ENCODE data around the gene PIR. TPM values are rescaled to one million over a fixed set of nuclear protein-coding genes. Genes with fewer than 3 reads are reported as not detected.

Gene PIR
- total RNA-seq, 4 donors from 2014 or later, result 9.8 to 54.7 (median 25.0) TPM

DNA sequence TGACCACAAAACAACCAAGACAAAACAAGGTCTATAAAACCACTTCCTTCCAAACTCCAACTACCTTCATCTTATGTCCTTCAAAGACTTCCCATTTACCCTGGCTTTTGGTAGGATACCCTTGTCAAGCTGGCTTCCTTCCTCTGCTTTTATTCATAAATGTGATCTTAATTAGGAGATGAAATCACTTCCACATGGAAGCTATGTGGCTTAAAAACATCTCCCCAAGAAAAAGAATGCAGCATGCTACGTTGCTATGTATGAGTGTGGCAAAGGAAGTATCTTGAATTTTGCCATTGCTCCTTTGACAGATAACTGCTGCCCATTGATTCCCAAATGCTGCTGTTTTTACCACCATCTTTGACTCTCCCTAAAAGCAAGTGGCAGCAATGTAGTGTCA is 62.5 kb downstream of the PIR start:
- no peak for DNase-seq (ENCODE audit: low spot score)
- ATAC-seq (ENCODE audit: low FRiP score), result no peak
- TF ChIP-seq, protein P1, sequence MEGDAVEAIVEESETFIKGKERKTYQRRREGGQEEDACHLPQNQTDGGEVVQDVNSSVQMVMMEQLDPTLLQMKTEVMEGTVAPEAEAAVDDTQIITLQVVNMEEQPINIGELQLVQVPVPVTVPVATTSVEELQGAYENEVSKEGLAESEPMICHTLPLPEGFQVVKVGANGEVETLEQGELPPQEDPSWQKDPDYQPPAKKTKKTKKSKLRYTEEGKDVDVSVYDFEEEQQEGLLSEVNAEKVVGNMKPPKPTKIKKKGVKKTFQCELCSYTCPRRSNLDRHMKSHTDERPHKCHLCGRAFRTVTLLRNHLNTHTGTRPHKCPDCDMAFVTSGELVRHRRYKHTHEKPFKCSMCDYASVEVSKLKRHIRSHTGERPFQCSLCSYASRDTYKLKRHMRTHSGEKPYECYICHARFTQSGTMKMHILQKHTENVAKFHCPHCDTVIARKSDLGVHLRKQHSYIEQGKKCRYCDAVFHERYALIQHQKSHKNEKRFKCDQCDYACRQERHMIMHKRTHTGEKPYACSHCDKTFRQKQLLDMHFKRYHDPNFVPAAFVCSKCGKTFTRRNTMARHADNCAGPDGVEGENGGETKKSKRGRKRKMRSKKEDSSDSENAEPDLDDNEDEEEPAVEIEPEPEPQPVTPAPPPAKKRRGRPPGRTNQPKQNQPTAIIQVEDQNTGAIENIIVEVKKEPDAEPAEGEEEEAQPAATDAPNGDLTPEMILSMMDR (IDR thresholded peaks at IDR 0.05), result no peak

DNA sequence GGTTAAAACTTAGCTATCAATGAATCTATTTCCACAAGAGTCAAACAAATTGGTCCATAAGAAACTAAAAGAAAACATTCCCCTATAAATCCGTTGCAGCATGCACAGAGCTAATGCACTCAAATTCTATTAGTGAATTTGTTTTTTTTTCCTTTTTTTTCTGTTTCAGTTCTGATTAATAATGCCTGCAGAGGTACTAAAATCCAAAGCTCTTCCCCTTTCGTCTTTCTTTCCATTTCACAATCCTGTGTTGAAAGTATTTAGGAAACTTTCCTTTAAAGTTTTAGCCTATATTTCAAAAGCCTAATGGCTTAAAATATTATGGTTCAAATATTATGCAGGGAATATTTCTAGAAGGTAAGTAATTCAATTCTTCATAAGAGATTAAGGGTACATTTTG is 63.1 kb downstream of the PIR start:
- no peak for ATAC-seq (ENCODE audit: low FRiP score)
- no peak for DNase-seq (ENCODE audit: low spot score)

DNA sequence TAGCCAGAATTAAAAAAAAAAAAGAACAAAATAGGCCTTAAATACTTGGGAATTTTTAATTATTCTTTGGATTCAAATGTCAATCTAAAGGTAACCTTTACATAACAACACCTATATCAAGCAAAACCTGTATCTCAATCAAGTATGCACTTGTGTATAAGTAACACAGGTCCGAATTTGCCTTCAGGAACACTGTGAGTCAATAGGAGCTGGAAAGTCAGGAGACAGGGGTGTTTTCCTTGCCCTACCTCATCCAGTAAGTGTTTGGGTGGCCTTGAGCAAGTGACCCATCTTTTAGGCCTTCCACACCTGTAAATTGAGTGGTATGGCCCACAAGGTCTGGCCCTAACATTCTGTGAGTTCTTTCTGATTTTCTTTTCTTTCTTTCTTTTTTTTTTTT is 68.1 kb downstream of the PIR start:
- no peak for ATAC-seq (ENCODE audit: low FRiP score)
- DNase-seq (ENCODE audit: low spot score), result no peak
- TF ChIP-seq, protein P1 (IDR thresholded peaks at IDR 0.05), result no peak

More for the DNA sequence above, 63.1 kb downstream of the PIR start:
- TF ChIP-seq, protein P1 (IDR thresholded peaks at IDR 0.05), result no peak

DNA sequence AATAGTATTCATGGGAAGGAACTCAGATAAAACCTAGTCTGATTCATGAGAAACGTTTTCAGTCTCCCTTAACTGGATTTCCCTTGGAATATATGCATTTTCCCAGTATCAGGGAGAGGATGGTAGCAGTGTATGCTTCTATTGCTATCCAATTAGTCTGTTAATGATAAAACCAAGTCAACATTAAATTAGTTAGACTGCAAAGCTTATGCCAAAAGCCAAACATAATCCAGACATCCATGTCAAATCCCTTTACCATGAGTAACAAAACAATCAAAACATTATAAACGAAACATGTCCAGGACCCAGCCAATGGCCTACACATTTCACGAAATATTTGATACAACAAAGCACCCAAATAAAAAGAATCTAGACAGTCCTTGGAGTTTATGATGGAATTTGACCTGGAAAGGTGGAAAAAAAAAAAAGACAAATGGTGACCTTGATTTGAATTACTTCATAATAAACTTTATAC is 74.4 kb downstream of the PIR start:
- no peak for ATAC-seq (ENCODE audit: low FRiP score)
- DNase-seq (ENCODE audit: low spot score), result no peak
- TF ChIP-seq, protein P1 (IDR thresholded peaks at IDR 0.05), result no peak

DNA sequence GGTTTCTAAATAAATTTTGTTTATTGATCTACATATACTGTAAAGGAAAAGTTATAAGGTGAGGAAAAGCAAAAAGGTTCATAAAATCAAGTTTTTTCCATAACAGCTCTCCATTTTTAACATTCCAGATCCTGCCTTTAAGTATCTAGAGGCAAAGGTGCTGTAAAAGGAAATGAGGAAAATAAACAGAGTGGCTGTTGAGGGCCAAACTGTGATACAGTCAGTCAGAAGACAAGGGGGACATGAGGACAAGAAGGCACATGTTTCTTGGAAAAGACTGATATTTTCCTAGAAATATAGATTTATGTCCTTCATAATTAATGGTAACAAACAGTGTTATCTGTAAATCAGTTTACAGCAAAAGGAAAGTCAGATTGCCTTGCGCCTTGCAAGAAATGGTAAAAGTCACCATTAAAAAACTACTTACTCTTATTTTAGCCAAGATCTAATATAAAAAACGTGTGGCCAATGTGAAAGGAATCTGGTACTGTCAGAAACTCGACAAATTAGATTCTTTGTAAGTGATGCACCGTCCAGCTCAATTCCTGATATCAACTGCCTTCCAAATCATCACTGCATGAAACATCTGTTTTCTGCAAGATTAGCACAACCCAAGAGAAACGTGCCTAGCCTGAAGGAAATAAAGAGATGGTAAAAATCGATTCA is 75.0 kb downstream of the PIR start:
- TF ChIP-seq, protein P1 (IDR thresholded peaks at IDR 0.05), result no peak
- ATAC-seq (ENCODE audit: low FRiP score) (peak; percentile 19), DNase-seq (ENCODE audit: low spot score) (no peak)

DNA sequence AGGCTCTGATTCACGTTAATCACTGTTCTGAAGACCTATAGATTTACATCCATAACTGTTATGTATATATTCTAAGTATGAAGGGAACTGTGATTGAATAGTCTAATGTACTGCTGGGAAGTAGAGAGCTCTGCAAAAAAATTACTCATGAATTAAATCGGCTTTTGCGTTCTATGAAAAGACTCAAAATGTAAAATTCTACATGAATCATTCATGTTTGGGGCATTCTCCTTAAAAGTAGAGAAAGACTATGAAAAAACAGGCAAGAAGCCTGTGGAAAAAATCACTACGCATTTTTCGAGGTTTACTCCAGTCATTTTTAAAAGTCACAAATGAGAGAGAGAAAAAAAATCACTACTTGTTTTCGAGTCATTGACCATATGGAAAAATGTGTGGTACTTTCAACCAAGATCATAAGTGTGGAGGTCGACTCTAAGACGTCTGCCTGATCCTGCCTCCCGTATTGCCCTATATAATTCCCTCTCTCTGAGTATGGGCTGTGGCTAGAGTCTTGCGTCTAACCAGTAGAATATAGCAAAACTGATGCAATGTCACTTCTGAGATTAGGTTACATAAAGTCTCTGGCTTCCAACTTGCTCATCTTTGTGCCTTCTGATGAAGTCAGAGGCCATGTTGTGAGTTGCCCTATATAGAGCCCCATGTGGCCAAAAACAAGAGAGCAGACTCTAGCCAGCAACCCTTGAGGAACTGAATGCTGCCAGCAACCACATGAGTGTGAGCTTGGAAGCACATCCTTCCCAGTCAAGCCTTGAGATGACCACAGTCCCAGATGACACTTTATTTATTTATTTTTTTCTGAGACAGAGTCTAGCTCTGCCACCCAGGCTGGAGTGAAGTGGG is 76.8 kb downstream of the PIR start:
- ATAC-seq (ENCODE audit: low FRiP score), result no peak
- TF ChIP-seq, protein P1 (IDR thresholded peaks at IDR 0.05), result no peak

More for the DNA sequence above, 76.8 kb downstream of the PIR start:
- DNase-seq (ENCODE audit: low spot score), result no peak

All from omental fat pad (tissue), 4 donors.